Measurements from ENCODE around the gene GAN. TPM values are rescaled to one million over a fixed set of nuclear protein-coding genes. Genes with fewer than 3 reads are reported as not detected.

The GAN gene
- total and polyA plus RNA-seq, 10 of the 15 experiments (the other 5 are each of a cell fraction or from before 2014, with no cell fraction given), result 0.42 to 8.4 (median 2.5) TPM

GRCh38 chr16:81307770-81308169, 7.0 kb upstream of the GAN start:
- H3K79me2 ChIP-seq (ENCODE audit: control insufficient read depth, insufficient read depth, low read length), result no peaks in the 10 kb centered on the region; the same call in 1 of the 2 replicates
- no peaks in the 10 kb centered on the region for H4K20me1 ChIP-seq (ENCODE audit: control insufficient read depth, insufficient read depth)
- no peaks in the 10 kb centered on the region for H3K27me3 ChIP-seq (replicated peaks in 1 of 2; ENCODE audit: control insufficient read depth in 2 of 2, insufficient read depth in 2 of 2, low read length in 1 of 2)
- H3K4me2 ChIP-seq (ENCODE audit: control insufficient read depth, insufficient read depth), result no peak overlapping the region
- TF ChIP-seq MLLT1 (IDR thresholded peaks at IDR 0.05) (no peak), SMC3 (IDR thresholded peaks at IDR 0.05; ENCODE audit: borderline replicate concordance, low read length) (no peak), CEBPZ (IDR thresholded peaks at IDR 0.05; ENCODE audit: low read depth, low read length) (no peak), IRF4 (IDR thresholded peaks at IDR 0.05; ENCODE audit: low read depth, low read length) (no peak)
- no peak for ATAC-seq
- no peaks in the 10 kb centered on the region for H3K9me3 ChIP-seq (replicated peaks; ENCODE audit: control insufficient read depth, insufficient read depth, low read length)
- in situ Hi-C loops (cut with MboI) (no loop called here), intact Hi-C loops (cut with micrococcal nuclease; ENCODE audit: unreplicated experiment) (no loop called here)
- no peak overlapping the region for H3K9ac ChIP-seq (ENCODE audit: control insufficient read depth, insufficient read depth, low read length)
- no TSS peak for BruUV-seq (replicated peaks)
- H3K27ac ChIP-seq (ENCODE audit: control insufficient read depth, insufficient read depth), result no peak overlapping the region
- CTCF ChIA-PET, result interaction anchor here (0.7 to 1.4 kb wide), 2 partner anchors 22 to 578 kb away, joined by 3 to 4 read pairs; no protein-coding TSS in a partner anchor
- no peaks in the 10 kb centered on the region for H3K36me3 ChIP-seq (ENCODE audit: control insufficient read depth in 2 of 2, insufficient read depth in 2 of 2, low read length in 1 of 2)
- POLR2A ChIA-PET, result no interaction called here
- SMC1A ChIA-PET (ENCODE audit: uncharacterized antibody, unreplicated experiment), result interaction anchor here (1.1 kb wide), 1 partner anchor 12 kb away, joined by 3 read pairs; no protein-coding TSS in a partner anchor
- no peak for DNase-seq (ENCODE audit: low read depth, low spot score)
- no peak overlapping the region for H2AFZ ChIP-seq (ENCODE audit: control insufficient read depth, low read depth, low read length)
- no peak for FAIRE-seq
- WGBS (ENCODE audit: insufficient coverage, insufficient replicate concordance, low lambda C conversion rate, missing lambda C conversion rate), result 65% methylated on average over 3 of the region's 3 CpGs
- H3K4me1 ChIP-seq (ENCODE audit: control insufficient read depth, insufficient read depth, low read length), result no peaks in the 10 kb centered on the region
- H3K4me3 ChIP-seq, result no peak overlapping the region
- RAD21 ChIA-PET (ENCODE audit: unreplicated experiment), result no interaction called here
